GM18951 (cell line): ENCODE results near the gene ACLY.
"Not testable (repeated sequence)": the region's sequence is repeated elsewhere in the genome, so short reads cannot be mapped to it uniquely, and the experiment has no call there.

Experiments used
- POLR2A ChIP-seq: IDR thresholded peaks from 4 replicates; pipeline ENCODE4 v1.6.1; 2011; ENCODE audit warnings: mild to moderate bottlenecking; ENCODE audit not compliant: insufficient read length, insufficient read depth; ENCODE audit errors: extremely low read depth
- in situ Hi-C: fragments of 300-500 bp; cut with MboI; formaldehyde crosslinking; loops from one replicate; pipeline ENCODE4 v1.12.0; 2022; ENCODE audit warnings: low sequenced_read_pairs, mixed read lengths, inconsistent platforms; ENCODE audit not compliant: unreplicated experiment

The ACLY gene

DNA sequence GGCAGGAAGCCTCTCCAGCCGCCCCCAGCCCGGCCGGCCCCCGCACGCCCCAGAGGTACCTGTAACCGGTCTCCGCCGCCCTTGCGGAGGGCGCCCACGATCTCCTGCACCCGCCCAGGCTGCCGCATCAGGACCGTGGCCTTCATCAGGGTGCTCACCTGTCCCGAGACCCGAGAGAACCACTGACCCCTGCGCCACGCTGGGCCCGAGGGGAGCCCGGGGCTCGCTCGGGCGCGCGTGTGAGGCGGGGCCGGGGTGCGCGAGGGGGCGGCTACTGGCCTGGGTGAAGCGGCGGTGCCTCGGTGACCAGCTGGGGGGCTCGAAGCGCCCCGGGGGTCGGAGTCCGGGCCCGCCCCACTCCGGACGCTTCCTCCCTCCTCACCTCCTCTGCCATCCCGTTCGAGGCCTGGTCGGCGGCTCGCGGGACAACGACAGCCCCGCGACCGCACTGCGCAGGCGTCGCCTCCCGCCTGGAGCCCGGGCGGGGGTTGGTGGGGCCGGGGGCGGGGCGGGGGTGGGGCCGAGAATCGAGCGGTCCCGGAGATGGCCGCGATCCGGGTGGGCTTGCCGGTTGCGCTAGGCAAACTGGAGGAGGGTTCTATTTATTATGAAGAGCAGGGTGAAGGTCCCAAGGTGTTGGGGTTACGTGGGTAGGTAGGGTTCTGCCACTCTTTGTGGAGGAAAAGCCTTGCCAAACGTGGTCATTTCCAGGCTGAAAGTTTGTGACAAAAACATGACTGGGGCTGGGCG is 82.8 kb downstream of the ACLY start, which contains the start of gene NT5C3B:
Gene NT5C3B, minus strand, starts transcription at position 433 of the 750 bp plus-strand sequence. Its CDS starts 39 bp downstream, at position 394.
- in situ Hi-C loops: no loop called here
- TF ChIP-seq POLR2A: peak; percentile 59

DNA sequence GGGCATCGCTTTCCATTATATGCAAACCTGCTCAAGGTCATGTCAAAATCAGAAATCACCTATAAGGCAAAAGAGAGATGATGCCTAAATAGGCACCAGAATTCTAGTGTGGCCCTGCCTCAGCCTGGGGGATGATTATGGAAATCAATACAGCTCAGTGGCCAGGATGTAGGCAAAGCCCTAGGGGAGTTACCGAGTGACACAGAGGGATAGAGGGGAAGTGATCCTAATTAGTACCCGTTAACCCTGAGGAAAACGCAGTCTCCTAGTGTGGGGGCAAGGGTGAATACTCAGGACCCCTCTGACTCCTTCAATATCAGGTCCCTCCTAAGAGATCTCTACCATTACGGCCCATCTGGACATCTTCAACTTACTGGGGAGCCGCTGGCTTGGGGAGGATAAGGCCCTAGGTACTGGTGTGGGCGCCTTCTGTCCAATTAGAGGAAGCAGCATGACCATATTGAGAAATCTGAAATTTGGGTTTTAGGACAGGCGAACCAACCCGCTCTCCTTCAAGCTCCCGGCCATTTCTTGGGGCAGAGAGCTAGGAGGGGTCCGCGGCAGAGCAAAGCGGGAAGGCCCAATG is 83.4 kb downstream of the ACLY start:
- no peak for TF ChIP-seq POLR2A
- in situ Hi-C loops: no loop called here

DNA sequence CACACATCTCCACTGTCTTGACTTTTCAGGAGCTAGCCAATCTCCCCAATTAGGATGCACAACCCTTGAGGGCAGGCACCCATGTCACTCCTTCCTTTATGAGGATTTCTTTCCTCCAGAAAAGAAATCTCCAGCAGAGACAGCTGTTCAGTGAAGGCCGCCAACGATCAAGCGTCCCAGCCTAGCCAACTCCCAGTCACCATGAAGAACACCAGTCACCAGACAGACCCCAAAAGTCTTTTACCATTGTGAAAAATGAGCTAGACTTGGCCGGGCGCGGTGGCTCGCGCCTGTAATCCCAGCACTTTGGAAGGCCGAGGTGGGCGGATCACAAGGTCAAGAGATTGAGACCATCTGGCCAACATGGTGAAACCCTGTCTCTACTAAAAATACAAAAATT is 88.8 kb downstream of the ACLY start:
- in situ Hi-C loops: not testable (repeated sequence)

DNA sequence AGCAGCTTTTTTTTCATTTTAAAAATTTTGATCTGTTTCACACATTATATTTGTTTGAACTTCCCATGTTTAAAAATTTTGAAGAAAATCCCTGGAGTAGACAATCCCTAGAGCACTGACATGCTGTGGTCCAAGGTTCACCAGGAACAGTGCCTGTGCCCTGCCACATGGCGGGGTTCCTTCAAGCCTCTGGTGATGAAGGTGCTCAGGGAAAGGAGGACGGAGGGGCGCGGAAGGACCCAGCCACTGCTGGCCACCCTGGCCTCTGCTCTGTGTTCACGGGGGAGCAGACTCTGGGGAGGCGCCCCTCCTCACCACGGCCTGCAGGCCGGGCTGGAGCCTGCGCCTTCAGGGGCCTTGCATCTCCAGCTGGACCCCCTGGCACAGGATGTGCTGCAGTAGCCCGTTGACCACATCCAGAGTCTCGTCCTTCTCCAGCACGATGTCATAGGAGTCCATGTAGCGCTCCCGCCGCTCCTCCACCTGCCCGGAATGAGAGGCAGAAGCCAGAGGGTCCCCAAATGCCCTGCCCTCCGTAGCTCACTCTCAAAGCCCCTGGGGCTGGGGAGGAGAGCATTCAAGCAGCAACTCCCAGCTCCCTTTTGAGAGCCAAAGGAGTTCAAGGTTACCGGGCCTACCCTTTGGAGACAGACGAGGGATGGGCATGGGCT is 93.4 kb downstream of the ACLY start:
- TF ChIP-seq POLR2A: no peak
- in situ Hi-C loops: no loop called here

DNA sequence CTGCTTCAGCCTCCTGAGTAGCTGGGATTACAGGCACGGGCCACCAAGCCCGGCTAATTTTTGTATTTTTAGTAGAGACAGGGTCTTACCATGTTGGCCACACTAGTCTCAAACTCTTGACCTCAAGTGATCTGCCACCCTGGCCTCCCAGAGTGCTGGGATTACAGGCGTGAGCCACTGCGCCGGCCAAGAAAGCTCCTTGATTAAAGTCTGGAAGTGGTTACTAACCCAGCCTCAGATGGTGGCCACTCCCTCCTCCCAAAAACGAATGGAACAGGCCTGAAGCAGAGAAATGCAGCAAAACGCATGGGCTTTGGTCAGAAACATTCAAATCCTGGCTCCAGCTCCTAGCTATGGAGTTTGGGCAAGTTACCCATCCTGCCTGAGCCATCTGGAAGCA is 94.7 kb downstream of the ACLY start:
- no peak for TF ChIP-seq POLR2A
- in situ Hi-C loops: no loop called here

DNA sequence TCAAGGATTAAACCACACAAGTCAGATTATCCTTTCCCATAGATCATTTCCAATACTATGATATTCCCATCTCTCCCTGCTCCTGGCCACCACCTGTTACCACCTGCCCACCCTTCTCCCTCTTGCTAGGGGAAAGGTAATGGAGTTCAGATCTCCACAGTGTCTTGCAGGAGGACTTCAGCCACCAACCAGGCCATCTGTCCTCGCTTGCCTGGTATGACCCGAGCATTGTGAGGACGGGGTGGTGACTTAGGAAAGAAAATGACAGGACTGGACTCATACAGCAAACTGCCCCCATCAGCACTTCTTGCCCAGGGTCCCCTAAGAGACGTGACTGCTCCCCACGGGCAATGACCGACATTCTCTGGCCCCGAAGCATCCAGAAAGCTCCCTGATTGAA is 95.2 kb downstream of the ACLY start:
- no peak for TF ChIP-seq POLR2A

DNA sequence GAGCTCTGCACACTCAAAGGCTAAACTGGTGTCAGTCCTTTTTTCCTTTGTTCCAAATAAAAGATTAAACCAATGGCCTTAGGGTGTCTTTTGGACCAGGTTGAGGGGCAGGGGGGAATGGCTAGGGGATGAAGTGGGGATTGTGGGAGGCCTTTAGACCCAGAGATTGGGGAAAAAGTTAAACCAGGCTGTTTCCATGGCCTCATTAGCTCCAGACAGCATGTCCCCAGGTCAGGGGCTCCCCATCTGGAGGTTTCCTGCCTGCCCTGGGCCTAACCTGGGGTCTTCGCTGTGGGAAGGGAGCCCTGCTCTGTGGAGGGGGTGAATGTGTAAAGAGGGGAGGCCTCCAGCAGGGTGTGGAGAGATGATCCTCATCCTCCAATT is 95.6 kb downstream of the ACLY start:
- in situ Hi-C loops: no loop called here
- TF ChIP-seq POLR2A: no peak

More for the DNA sequence above, 95.2 kb downstream of the ACLY start:
- in situ Hi-C loops: no loop called here

DNA sequence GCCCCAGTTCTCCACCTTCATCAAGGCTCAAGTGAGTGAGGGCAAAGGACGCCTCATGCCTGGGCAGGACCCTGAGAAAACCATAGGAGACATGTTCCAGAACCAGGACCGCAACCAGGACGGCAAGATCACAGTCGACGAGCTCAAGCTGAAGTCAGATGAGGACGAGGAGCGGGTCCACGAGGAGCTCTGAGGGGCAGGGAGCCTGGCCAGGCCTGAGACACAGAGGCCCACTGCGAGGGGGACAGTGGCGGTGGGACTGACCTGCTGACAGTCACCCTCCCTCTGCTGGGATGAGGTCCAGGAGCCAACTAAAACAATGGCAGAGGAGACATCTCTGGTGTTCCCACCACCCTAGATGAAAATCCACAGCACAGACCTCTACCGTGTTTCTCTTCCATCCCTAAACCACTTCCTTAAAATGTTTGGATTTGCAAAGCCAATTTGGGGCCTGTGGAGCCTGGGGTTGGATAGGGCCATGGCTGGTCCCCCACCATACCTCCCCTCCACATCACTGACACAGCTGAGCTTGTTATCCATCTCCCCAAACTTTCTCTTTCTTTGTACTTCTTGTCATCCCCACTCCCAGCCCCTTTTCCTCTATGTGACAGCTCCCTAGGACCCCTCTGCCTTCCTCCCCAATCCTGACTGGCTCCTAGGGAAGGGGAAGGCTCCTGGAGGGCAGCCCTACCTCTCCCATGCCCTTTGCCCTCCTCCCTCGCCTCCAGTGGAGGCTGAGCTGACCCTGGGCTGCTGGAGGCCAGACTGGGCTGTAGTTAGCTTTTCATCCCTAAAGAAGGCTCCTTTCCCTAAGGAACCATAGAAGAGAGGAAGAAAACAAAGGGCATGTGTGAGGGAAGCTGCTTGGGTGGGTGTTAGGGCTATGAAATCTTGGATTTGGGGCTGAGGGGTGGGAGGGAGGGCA is 96.3 kb downstream of the ACLY start:
- in situ Hi-C loops: no loop called here
- no peak for TF ChIP-seq POLR2A

DNA sequence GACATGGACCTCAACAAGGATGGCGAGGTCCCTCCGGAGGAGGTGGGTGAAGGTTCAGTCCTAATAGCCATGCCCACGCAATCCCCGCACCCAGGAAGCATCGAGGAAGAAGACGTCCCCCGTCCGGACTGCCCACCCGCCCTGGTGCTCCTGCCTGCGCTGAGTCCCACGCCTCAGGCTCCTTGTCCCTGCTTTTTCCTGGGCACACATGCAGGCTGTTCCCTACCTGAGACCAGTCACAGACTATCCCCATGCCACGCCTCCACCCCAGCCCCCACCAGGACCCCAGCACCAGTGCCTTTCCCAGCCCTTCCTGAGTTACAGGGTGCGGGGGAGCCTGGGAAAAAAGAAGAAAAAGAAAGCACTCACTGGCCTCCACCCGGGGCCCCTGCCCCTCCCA is 97.0 kb downstream of the ACLY start:
- in situ Hi-C loops: no loop called here
- TF ChIP-seq POLR2A: no peak

DNA sequence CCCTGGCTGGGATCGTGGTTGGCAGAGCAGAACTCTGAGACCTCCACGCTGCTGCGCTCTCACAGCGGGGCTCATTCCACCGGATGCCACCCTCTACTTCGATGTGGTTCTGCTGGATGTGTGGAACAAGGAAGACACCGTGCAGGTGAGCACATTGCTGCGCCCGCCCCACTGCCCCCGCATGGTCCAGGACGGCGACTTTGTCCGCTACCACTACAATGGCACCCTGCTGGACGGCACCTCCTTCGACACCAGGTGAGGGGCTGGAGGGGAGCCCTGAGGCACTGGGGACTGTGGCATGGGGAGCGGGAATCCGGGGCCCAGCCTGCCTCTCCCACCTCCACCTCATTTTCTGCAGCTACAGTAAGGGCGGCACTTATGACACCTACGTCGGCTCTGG is 100.7 kb downstream of the ACLY start:
- no peak for TF ChIP-seq POLR2A
- in situ Hi-C loops: no loop called here
